BE2C (cell line): ENCODE measurements around the gene HTR2A.

Source experiments
- DNase-seq: peaks from one replicate; pipeline ENCODE4 v3.0.0-alpha.2; 2020
- H3K27me3 ChIP-seq: fragments of 250-450 bp; sonication (Bioruptor Pico); 2 replicates; pipeline ENCODE4 v1.5.1; 2020; ENCODE audit warnings: mild to moderate bottlenecking
- H3K36me3 ChIP-seq: fragments of 250-450 bp; sonication (Bioruptor Pico); 2 replicates; pipeline ENCODE4 v1.5.1; 2020; ENCODE audit warnings: mild to moderate bottlenecking
- H3K4me1 ChIP-seq: fragments of 250-450 bp; sonication (Bioruptor Pico); 2 replicates; pipeline ENCODE4 v1.5.1; 2020
- H3K4me3 ChIP-seq: 2 replicates; pipeline ENCODE4 v1.5.1; 2011; ENCODE audit warnings: low read depth, low read length
- H3K9me3 ChIP-seq: fragments of 250-450 bp; sonication (Bioruptor Pico); 2 replicates; pipeline ENCODE4 v1.5.1; 2020
- TF ChIP-seq, protein P1 (sequence below): IDR thresholded peaks from 2 replicates; pipeline ENCODE4 v1.5.1; 2012; ENCODE audit warnings: mild to moderate bottlenecking, low read depth, low read length

The HTR2A gene

DNA sequence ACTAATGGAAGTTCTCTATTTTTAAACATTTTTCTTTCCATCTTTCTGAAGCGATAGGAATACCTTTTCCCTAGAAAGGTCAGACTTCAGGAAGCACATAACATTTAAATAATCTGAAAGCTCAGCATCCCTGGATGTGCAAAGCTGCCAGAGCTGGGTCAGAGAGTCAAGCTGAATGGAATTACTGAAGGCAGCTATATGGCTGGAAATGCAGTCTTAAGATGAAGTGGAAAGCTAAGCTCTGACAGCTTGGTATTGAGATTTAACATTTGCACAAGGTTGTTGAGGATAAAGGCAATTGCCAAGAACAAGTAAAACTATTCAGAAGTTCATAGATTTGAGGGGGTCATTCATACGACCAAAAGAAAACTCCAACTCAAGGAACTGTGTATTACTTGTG lies 28.8 kb downstream of the HTR2A start:
- no peak for DNase-seq
- peaks cover 18% of the 10 kb centered on the region for H3K27me3 ChIP-seq
- TF ChIP-seq, protein P1, sequence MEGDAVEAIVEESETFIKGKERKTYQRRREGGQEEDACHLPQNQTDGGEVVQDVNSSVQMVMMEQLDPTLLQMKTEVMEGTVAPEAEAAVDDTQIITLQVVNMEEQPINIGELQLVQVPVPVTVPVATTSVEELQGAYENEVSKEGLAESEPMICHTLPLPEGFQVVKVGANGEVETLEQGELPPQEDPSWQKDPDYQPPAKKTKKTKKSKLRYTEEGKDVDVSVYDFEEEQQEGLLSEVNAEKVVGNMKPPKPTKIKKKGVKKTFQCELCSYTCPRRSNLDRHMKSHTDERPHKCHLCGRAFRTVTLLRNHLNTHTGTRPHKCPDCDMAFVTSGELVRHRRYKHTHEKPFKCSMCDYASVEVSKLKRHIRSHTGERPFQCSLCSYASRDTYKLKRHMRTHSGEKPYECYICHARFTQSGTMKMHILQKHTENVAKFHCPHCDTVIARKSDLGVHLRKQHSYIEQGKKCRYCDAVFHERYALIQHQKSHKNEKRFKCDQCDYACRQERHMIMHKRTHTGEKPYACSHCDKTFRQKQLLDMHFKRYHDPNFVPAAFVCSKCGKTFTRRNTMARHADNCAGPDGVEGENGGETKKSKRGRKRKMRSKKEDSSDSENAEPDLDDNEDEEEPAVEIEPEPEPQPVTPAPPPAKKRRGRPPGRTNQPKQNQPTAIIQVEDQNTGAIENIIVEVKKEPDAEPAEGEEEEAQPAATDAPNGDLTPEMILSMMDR, result no peak
- H3K4me3 ChIP-seq, result no peak overlapping the region
- H3K36me3 ChIP-seq, result no peaks in the 10 kb centered on the region
- no peaks in the 10 kb centered on the region for H3K9me3 ChIP-seq
- peaks cover 8% of the 10 kb centered on the region; the same call in 1 of the 2 replicates for H3K4me1 ChIP-seq

DNA sequence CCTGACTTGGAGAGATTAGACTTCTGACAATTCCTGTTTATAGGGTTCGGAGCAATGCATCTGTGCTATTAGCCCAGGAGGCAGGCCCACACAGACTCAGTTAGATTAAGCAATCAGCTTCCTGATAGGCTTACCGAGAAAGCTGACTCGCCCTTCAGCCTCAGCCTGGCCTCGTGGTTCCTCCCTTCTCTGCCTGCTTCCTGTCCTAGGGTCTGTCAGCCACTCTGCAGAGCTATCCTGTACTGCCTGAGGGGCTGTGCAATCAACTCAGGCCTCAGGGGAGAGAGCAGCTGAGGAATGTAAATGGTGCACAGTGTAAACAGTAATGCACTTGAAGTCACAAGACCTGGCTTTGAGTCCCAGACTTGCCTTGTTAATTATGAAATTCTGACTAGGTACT lies 30.7 kb downstream of the HTR2A start:
- H3K36me3 ChIP-seq, result no peaks in the 10 kb centered on the region
- no peak overlapping the region for H3K4me3 ChIP-seq
- TF ChIP-seq, protein P1, result no peak
- DNase-seq, result peak; percentile 89
- peaks cover 19% of the 10 kb centered on the region for H3K4me1 ChIP-seq
- no peaks in the 10 kb centered on the region for H3K9me3 ChIP-seq
- peaks cover 7% of the 10 kb centered on the region for H3K27me3 ChIP-seq

DNA sequence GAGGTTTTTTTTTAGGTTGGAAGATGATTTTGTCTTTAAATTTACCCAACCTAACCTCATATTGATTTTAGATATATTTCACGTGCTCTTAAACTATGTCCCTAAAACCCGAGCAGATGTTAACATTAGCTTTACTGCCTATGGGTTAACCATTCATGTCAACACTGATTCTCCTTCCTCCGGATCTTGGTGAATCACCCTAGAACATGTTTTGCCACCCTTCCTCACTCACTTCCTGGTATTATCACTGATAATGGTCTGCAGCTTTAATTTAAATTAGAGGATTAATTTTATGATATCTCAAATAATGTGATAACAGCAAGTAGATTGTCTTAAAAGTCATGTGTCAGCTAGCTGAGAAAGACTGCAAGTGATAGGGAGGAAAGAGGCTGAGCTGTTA lies 31.9 kb downstream of the HTR2A start:
- H3K9me3 ChIP-seq, result no peaks in the 10 kb centered on the region; the same call in 1 of the 2 replicates
- DNase-seq, result no peak
- no peaks in the 10 kb centered on the region for H3K36me3 ChIP-seq

DNA sequence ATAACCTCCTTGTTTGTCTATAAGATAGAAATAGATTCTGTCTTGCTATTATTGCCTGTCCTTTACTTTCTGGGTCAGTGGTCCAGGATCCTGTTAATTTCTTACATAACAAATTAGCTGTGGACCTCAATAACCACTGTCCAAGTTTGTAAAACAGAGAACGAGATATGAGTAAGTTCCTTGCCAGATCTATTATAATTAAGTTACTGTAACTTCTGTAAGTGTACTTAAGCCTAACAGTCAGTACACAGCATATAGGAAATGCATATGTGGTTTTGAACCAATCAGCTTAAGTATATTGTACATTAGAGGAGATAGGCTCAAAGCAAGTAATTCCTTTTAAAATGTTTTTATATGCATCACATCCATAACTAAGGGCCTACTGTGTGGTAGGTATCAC lies 34.9 kb downstream of the HTR2A start:
- no peak for DNase-seq
- Histone ChIP-seq H3K4me1 (peaks cover 28% of the 10 kb centered on the region), H3K9me3 (no peaks in the 10 kb centered on the region; the same call in 1 of the 2 replicates), H3K4me3 (no peak overlapping the region), H3K36me3 (no peaks in the 10 kb centered on the region), H3K27me3 (no peaks in the 10 kb centered on the region)
- TF ChIP-seq, protein P1, result no peak

More for the DNA sequence above, 31.9 kb downstream of the HTR2A start:
- TF ChIP-seq, protein P1, result no peak
- Histone ChIP-seq H3K4me1 (peaks cover 28% of the 10 kb centered on the region), H3K27me3 (peaks cover 3% of the 10 kb centered on the region; the same call in 1 of the 2 replicates), H3K4me3 (no peak overlapping the region)

DNA sequence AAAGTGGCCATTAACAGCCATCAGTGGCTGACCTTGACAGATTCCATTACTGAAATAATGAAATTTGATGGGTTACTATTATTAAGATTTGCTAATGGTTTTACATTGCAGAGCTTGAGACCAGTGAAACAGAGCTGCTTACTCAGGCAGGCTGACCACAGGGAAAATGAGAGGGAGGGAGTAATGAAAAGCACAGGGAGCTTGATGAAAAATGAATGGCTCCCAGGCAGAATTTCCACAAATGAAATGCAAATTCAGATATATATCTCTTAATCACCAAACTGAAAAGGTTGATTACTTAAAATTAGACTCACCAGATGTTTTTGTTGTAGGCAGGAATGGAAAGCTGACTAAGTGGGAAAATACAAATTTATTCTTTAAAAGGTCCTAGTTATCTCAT lies 36.1 kb downstream of the HTR2A start:
- Histone ChIP-seq H3K4me3 (no peak overlapping the region), H3K36me3 (no peaks in the 10 kb centered on the region), H3K4me1 (peaks cover 26% of the 10 kb centered on the region), H3K9me3 (no peaks in the 10 kb centered on the region; the same call in 1 of the 2 replicates), H3K27me3 (no peaks in the 10 kb centered on the region)
- TF ChIP-seq, protein P1, result no peak
- peak; percentile 16 for DNase-seq

DNA sequence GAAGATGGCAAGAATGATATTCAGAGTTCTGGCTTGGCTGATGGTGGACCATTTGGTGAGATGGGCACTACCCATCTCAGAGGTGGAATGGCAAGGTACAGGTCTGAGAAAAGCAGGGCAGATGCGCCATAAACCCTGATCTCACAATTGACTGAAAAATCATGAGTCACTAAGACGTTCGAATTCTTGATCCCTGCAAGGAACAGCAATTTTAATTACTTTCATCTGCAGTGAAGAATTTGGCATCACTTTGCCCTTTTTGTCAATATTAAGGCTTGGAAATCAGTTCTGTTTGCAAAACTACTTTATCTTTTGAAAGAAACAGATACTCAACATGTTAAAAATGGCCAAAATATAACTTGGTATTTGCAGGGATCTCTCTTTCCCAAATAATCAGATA lies 38.1 kb downstream of the HTR2A start:
- DNase-seq, result no peak
- H3K4me1 ChIP-seq, result peaks cover 20% of the 10 kb centered on the region
- H3K4me3 ChIP-seq, result no peak overlapping the region
- H3K36me3 ChIP-seq, result no peaks in the 10 kb centered on the region
- TF ChIP-seq, protein P1, result no peak
- H3K27me3 ChIP-seq, result no peaks in the 10 kb centered on the region
- no peaks in the 10 kb centered on the region; the same call in 1 of the 2 replicates for H3K9me3 ChIP-seq
